Panc1 (cell line): ENCODE measurements around the gene REXO5.

Experiments used
- CTCF ChIP-seq: fragments of 450-650 bp; IDR thresholded peaks from 2 replicates; pipeline ENCODE4 v1.5.1; 2017; ENCODE audit warnings: mild to moderate bottlenecking
- POLR2AphosphoS5 ChIP-seq: IDR thresholded peaks from 2 replicates; pipeline ENCODE4 v1.6.1; 2012; ENCODE audit warnings: mild to moderate bottlenecking, low read depth, low read length, moderate library complexity
- TCF7L2 ChIP-seq: IDR thresholded peaks from 2 replicates; pipeline ENCODE4 v1.6.1; 2011; ENCODE audit warnings: mild to moderate bottlenecking, low read depth, low read length, inconsistent platforms

GRCh38 chr16:20878682-20879147 lies 72.4 kb downstream of the REXO5 start:
- TF ChIP-seq CTCF = no peak
- no peak for TF ChIP-seq TCF7L2
- TF ChIP-seq POLR2AphosphoS5 = no peak
